ENCODE results near the gene TMEM191C.
A peak's percentile ranks its signal among the peaks of the same experiment; 100 is the strongest.
"Not testable (repeated sequence)": the region's sequence is repeated elsewhere in the genome, so short reads cannot be mapped to it uniquely, and the experiment has no call there.

The TMEM191C gene

DNA sequence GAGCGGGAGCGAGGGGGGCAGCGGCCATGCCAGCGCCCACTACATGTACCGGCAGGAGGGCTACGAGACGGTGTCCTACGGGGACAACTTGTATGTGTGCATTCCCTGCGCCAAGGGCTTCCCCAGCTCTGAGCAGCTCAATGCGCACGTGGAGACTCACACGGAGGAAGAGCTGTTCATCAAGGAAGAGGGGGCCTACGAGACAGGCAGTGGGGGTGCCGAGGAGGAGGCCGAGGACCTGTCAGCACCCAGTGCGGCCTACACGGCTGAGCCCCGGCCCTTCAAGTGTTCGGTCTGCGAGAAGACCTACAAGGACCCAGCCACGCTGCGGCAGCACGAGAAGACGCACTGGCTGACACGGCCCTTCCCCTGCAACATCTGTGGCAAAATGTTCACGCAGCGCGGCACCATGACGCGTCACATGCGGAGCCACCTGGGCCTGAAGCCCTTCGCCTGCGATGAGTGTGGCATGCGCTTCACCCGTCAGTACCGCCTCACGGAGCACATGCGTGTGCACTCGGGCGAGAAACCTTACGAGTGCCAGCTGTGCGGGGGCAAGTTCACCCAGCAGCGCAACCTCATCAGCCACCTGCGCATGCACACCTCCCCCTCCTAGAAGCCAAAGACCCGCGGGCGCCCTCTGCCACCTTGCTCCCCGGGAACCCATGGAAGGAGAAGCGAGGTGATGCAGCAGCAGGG is 20.9 kb upstream of the TMEM191C start:
- peak; percentile 59 for DNase-seq (ENCODE audit: low spot score)

DNA sequence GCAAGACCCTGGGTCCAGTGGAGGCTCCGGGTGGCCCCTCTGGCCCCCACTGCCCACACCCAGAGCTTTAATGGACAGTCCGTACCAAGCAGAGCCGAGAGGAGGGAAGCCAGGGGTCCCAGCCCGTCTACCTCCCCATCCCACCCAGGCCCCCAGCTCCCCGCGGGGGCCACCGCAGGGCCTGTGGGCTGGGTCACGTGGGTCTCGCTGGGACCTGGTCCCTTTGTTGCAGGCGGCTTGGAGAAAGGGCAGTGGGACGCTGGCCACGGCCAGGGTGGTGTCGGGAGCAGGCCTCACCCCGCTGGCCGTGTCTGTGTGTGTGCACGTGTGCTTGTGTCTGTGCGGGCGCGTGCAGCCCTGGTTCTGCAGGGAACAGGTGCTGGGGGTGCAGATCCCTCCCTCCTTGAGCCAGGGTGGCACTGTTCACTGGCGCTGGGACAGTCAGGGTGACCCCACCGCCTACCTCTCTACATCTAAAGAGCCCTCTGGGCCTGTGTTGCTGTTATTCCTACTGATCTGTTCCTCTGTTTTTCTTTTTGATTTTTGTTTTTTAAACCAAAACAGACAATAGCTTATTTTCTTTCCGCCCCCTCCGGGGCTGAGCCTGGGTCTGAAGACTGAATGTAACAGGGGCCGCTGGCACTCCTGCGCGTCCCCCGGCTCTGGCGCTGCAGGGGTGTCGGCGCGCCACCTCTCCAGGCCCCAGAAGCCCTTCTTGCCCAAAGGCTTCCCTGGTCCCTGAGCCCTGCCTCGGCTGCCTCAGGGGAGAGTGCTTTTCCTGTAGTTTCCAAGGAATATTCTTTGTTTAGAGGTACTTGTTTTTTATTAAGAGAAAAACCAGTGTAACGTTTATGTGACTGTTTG is 20.1 kb upstream of the TMEM191C start:
- peak; percentile 48 for DNase-seq (ENCODE audit: low spot score)

DNA sequence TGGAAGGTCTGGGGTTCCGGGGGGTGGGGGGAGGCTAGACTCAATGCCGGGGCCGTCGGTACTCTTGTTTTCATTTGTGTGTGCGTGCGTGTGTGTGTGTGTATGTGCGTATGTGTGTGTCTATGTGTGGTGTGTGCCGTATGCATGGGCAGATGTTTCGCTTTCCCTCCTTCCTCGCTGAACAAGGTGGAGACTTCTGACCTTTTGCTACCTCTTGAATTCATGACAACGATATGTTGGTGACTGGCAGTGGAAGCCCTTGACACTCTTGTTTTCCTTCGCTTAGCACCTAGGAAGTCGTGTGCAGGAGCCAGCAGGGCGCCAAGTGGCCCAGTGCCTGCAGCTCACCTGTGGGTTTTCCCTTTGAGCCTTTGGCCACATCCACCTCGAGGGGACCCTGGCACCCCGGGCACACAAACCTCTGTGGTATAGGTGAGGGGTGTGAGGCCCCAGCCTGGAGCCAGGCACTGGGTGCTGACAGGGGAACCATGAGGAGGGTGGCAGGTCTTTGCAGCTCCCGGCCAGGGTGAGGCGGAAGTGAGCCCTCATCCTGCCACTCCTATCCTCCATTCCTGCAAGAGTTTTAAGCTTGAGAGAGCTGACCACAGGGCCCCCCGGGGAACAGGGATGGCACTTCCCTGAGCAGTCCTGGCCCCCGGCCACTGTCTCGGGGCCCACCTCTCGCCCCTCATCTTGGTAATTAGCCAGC is 19.3 kb upstream of the TMEM191C start:
- DNase-seq (ENCODE audit: low spot score): peak; percentile 33

DNA sequence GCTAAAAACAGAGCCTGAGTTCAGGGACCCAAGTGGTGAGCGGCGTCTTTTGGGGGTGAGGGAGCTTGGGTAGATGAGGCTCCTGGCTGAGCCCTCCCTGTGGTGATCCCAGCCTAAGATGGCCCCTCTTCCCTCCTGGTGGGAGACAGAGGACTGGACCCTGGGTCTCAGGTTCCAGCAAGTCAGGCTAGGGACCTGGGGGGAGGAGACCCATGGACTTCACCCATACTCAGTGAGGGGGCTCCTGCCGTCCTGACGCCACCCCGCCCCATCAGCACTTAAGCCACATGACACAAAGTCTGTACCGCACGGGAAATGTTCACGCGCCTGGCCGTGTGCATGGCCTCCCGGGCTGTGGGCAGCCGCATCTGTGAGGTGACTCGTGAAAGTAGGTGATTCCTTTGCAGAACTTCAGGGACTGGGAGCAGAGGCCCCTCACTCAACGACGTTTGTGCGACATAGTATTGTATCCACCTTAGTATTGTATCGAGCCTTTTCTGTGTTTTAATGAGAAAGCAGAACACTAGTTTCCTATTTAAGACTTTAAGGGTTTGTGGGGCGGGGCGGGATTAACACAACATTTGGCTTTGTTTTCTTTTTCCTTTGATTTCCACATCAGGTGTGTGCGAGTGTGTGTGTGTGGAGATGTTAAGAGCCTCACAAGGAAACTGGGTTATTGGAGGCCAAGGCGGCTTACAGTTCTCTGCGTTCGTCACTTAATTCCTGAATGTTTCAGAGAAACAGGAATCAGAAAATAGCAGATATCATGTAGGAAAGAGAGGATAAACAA is 18.4 kb upstream of the TMEM191C start:
- DNase-seq (ENCODE audit: low spot score): peak; percentile 51

DNA sequence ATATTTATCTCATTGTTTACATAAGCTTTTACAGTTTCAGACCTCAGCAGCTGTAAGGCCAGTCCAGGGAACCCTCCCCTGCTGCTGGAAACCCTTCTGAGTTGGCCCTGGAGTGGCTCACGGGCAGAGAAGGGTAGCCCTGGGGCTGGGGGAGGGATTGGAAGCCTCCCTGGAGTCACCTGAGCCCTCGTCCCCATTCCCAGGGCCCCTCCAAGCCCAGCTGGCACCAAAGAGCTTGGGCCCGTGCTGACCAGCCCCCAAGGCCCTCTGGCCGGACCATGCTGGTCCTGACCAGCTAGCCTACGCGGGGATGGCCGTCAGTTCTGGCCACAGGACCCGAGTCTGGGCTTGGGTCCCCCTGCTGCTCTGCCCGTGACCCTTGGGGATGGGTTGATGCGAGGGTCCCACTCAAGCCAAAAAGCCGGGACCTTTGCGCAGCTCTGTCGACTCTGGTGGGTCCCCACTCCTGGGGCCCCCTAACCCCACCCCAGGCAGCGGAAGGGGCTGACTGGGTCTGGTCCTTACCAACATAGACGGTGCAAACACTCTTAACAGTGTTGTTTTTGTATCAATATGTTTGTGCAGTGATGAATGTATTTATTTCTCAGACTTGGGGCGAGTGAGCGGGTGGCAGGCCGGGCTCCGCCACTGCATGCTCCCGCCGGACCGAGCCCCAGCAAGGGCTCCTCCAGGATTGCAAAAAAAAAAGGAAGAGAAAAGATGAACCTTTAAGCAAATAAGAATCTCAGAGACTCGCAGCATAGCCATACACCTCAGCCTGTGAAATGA is 17.5 kb upstream of the TMEM191C start:
- DNase-seq (ENCODE audit: low spot score): peak; percentile 46

DNA sequence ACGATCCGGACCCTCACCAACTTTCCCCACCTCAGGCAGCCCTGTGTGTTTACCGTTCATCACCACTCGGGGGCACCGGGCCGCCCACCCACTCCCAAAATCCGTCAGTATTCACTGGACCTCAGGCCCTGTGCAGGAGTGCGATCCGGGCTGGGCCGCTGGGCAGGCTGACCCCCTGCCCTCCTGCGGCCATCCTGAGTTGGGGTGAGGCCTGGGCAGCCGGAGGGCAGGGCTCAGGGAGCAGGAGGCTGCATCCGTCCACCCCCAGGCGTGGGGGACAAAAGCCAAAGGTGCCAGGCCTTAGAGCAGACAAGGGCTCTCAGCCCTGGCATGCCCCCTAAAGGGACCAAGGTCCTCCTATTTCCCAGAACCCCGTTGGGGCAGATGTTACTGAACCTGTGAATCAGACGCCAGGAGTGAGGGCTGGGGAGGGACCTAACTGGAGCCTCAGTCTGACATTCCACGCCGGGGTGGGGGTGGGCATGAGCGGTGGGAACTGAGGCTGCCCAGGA is 16.8 kb upstream of the TMEM191C start:
- DNase-seq (ENCODE audit: low spot score): peak; percentile 60

DNA sequence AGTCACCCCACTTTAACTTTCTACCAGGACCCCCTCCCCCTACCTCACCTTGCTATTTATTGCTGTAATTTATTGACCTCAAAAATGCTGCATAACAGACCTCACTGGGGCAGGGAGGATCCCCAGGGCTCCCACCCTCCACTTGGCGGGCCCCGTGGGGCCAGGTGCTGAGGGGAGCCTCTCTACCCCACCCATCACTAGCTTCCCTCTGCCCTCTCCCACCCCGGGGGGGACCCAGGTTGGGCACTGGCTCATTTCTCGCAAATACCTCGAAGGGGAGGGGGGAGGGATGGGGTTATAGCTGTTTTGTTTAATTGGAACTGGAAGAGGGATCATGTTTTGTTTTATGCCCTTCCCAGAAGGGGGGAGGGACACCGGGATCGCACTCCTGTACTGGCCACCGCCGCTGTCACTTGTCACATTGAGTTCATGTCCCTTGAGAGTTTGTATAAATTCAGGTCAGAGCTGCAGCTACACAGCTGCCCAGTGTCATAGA is 16.3 kb upstream of the TMEM191C start:
- peak; percentile 49 for DNase-seq (ENCODE audit: low spot score)

DNA sequence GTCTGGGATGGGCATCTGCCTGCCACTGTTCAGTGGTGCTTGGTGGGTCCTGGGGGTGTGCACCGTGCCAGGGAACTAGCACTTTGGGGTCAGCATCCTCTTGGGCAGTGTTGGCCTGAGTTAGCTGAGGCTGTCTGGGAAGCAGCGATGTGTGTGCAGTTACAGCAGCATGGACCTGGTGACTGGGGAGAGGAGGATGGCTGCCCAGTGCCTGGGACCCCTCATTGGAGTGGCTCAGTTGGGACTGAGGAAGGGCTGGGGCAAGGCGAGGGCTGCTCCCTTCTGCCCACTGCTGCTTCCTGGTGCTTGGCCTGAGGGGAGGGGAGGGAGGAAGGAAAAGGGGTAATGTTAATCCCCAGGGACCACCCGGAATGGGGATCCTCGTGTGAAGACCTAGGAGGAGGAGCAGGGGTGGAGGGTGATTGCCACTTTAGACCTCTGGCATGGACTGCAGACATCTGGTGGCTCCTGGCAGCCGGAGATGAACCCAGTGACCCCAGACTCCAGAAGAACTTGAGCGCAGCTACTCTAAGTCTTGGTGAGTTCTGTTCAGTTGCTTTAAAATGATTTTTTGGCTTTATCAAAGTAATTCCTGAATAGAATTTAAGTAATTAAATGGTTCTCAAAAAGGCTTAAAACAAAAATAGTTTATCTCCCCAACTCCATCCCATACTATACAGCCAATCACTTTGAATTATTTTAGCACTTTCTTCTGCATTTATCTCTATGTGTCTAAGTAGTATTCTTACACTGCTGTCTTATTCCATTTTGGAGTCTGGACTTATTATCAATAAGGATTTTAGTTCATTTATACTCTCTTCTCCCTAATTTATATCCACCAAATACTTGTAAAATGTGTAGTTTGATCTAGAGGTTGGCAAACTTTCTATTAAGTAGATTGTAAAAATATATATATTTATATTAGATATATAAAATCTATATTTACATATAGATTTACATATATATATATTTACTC is 15.4 kb upstream of the TMEM191C start:
- peak; percentile 53 for DNase-seq (ENCODE audit: low spot score)

DNA sequence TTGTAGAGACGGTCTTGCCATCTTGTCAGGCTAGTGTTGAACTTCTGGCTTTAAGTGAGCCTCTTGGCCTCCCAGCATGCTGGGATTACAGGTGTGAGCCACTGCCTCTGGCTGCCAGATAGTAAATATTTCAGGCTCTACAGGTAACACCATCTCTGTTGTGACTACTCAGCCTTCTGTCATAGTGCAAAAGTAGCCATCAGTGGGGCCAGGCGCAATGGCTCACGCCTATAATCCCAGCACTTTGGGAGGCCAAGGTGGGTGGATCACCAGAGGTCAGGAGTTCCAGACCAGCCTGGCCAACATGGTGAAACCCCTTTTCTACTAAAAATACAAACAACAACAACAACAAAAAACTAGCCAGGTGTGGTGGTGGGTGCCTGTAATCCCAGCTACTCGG is 14.5 kb upstream of the TMEM191C start:
- DNase-seq (ENCODE audit: low spot score): peak; percentile 33

DNA sequence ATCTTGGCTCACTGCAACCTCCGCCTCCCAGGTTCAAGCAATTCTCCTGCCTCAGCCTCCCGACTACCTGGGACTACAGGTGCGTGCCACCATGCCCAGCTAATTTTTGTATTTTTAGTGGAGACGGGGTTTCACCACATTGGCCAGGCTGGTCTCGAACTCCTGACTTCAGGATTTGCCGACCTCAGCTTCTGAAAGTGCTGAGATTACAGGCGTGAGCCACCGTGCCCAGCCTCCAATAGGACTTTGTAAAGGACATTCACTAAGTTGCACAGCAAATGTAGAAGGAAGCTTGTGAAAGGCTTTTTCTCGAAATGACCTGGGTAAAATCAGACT is 12.2 kb upstream of the TMEM191C start:
- DNase-seq (ENCODE audit: low spot score): not testable (repeated sequence)

DNA sequence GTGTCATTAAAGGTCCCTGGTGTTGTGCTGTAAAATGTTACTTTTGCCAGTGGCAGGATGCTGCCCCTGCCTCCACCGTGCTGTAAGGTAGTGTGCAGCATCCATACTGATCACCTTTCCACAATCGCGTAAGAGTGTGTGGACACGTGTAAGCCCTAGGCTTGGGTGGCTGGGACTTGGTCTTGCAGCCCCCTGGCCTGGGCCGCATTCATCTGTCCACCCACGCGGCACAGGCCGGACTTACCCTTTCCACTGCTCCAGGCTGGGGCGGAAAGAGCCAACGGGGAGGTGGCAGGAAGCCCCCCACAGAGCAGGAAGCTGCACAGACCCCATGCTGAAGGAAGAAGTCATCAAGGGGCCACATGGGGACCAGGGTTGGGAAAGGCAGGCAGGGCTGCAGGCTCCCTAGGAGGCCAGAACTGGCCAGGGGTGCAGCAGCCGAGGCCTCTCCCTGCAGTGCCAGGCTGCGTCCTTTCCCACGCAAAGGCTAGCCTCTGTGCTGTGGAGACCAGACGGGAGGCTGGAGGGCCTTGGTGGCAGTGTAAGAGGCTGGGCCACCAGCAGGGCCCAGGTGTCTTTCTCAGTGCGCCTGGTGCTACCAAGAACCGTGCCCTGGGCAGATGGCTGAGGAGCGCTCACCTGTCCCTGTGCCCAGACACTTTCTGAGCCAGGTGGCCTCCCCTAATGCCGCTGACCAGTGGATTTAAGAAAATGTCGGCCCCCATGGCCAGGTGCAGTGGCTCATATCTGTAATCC is 11.7 kb upstream of the TMEM191C start:
- peak; percentile 58 for DNase-seq (ENCODE audit: low spot score)

DNA sequence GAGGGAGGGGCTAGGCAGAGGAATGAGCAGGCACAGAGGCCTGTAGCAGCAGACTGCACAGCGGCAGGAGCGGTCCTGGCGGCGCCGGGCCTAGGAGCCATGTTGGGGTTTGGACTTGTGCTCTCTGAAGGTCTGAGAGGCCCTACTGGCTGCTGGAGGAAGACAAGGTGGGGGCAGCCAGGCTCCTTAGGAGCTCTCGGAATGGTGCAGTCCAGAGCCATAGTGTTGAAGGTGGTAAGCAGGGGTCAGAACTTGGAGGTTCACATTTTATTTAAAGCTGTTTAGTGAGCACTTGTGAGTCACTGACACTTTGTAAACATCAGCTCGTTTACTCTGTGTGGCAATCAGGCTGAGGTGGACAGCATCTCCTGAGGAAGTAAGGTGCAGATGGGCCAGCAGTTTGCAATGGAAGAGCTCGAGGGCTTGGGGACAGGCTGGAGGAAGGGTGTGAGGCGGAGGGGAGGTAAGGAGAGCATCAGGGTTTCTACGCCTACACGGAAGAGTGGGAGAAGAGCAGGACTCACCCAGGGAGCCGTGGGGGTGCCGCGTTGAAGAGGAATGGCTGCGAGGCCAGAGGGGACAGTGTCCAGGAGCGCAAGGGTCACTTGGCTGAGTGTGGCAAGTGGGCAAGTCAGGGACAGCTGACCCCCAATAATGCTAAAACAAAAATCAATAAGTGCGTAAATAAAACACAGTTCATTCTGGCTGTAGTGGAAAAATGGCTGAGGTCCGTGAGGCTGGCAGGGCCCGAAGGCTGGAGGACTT is 10.0 kb upstream of the TMEM191C start:
- peak; percentile 42 for DNase-seq (ENCODE audit: low spot score)

DNA sequence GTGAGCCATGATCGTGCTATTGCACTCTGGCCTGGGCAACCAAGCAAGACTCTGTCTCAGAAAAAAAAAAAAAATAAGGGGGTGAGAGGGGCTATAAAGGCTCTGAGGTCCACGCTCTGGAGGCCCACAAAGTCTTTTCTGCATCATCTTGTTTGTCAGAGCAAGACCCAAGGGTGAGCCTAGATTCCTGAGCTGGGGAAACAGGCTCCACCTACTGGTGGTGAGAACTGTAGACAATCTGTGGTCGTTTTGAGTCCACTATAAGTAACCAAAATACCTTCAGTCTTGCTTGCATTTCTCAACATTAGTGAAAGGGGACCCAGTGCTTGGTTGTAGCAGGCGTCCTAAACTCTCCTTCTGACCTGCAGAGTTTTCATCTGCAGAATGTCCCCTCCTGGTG is 4.5 kb upstream of the TMEM191C start:
- DNase-seq (ENCODE audit: low spot score): not testable (repeated sequence)

DNA sequence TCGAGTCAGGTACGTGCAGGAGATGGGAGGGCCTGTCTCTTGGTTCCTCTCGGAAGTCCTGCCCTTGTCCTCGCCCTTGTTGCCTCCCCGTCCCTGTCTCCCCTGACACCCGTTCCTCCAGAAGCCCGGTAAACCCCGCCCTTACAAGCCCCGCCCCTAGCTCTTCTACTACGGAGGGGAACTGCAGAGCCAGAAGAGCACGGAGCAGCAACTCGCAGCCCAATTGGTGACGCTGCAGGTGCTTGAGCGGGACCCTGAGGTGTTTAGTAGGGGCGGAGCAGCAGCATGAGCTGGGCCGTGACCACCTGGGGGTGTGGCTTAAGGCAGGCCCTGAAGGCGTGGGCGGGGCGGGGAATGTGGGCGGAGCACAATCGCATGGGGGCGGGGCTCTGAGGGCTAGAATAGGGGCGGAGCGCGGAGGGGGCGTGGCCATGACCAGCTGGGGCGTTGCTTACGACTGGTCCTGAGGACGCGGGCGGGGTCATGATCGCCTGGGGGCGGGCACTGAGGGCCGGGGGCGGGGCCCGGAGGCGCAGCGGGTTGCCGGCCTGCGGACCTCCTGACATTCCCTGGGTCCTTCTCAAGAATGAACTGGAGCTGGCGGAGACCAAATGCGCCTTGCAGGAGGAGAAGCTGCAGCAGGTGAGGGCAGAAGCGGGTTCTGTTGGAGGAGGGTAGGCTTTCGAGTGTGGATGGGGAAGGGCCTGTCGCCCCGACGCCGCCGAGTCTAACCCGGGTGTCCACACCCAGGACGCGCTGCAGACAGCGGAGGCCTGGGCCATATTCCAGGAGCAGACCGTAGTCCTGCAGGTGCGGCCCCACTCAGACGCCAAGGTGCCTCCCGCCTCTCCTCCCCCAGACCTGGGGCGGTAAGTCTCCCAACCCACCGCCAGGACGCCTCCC is 1.3 kb downstream of the TMEM191C start:
- DNase-seq (ENCODE audit: low spot score): peak; percentile 70

DNA sequence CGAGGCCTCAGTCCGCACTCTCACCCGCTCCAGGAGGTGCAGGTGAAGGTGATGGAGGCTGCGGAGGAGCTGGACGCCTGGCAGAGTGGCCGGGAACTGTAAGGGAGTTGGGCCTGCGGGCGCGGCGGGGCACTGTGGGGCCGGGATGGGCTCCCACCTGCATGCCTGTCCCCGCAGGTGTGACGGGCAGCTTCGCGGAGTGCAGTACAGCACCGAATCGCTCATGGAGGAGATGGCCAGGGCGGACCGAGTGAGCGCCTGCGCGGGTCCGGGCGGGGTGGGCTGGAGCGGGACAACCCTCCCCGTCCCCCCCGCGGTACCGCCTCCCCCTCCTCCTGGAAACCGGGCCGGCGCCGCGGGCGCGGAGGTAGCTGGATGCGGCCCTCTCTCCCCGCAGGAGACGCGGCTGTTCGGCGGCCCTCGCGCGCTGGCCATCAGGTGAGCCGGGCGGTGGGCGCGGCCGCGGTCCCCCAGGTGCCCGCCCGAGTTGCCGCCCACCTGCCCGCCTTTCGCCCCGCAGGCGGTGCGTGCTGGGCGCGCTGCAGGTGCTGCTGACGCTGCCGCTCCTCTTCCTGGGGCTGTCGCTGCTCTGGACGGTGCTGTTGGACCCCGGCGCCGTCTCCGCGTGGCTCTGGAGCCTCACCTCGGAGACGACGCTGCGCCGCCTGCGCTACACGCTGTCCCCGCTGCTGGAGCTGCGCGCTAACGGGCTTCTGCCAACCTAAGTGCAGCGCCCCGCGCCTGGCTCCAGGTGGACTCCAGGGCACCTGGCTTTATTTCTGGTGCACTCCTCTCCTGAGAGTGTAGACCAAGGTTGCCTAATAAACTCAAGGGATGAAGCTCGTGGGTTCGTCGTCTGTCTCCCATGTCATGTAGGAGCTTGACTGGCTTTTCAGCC is 2.2 kb downstream of the TMEM191C start:
- DNase-seq (ENCODE audit: low spot score): not testable (repeated sequence)

DNA sequence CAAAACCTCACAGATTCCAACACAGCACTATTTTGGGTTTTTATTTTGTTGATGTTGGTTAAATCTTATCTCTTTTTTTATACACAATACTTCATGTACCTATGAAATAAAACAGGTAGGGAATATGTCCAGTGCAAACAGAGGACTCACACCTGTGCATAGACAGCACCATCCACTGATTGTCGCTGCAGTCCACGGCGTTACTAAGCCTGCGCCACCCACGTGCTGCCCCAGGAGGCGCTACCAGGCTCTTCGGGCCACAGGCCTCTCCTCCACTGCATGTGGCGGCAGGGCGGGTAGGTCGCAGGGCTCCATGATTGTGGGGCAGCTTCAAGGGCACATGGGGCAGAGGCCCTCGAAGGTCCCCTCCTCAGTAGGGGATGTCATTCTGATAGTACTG is 5.8 kb downstream of the TMEM191C start:
- DNase-seq (ENCODE audit: low spot score): not testable (repeated sequence)
